GM12801 (cell line): ENCODE data around the gene SVOPL.

ENCODE experiments used
- TF ChIP-seq, protein P1 (sequence below): IDR thresholded peaks from one replicate; pipeline ENCODE4 v1.5.1; 2011; ENCODE audit warnings: control low read depth; ENCODE audit not compliant: insufficient read length; ENCODE audit errors: extremely low read depth

The SVOPL gene

DNA sequence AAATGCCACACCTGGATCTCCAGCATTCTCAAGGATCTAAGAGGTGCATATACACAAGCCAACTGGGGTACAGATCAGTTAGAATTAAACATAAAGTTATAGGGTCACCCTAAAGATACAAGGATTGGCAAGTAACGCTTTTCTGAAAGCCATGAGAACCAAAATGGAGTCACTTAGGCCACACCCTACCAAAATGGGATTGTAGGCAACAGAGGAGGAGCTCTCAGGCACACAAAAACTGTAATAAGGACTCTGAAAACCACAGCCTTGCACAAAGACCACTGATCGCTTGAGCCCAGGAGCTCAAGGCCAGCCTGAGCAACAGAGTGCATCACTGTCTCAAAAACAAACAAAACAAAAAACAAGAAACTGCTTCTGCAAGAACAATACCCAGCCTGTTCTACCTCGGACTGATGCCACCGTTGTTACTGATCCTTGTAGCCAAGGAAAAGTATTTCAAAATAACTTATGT lies 35.5 kb downstream of the SVOPL start:
- TF ChIP-seq, protein P1, sequence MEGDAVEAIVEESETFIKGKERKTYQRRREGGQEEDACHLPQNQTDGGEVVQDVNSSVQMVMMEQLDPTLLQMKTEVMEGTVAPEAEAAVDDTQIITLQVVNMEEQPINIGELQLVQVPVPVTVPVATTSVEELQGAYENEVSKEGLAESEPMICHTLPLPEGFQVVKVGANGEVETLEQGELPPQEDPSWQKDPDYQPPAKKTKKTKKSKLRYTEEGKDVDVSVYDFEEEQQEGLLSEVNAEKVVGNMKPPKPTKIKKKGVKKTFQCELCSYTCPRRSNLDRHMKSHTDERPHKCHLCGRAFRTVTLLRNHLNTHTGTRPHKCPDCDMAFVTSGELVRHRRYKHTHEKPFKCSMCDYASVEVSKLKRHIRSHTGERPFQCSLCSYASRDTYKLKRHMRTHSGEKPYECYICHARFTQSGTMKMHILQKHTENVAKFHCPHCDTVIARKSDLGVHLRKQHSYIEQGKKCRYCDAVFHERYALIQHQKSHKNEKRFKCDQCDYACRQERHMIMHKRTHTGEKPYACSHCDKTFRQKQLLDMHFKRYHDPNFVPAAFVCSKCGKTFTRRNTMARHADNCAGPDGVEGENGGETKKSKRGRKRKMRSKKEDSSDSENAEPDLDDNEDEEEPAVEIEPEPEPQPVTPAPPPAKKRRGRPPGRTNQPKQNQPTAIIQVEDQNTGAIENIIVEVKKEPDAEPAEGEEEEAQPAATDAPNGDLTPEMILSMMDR: no peak

DNA sequence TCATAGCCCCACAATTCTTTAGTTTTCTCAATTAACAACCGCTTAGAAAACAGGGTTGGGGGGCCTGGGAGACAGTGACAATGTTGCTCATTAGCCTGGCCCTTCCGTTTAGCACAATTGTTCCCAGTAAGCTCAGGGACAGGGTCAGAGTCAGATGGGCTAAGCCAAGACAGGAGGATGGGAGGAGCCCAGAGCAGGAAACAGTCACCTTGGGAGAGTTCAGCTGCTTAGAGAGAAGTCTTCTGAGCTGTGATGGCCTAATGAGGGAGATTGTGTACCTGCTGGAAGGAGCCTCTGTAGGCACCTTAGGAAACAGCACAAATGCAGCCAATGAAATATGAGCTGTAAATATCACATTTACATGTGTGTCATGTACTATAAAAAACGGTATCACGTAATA lies 35.9 kb downstream of the SVOPL start:
- TF ChIP-seq, protein P1: no peak

DNA sequence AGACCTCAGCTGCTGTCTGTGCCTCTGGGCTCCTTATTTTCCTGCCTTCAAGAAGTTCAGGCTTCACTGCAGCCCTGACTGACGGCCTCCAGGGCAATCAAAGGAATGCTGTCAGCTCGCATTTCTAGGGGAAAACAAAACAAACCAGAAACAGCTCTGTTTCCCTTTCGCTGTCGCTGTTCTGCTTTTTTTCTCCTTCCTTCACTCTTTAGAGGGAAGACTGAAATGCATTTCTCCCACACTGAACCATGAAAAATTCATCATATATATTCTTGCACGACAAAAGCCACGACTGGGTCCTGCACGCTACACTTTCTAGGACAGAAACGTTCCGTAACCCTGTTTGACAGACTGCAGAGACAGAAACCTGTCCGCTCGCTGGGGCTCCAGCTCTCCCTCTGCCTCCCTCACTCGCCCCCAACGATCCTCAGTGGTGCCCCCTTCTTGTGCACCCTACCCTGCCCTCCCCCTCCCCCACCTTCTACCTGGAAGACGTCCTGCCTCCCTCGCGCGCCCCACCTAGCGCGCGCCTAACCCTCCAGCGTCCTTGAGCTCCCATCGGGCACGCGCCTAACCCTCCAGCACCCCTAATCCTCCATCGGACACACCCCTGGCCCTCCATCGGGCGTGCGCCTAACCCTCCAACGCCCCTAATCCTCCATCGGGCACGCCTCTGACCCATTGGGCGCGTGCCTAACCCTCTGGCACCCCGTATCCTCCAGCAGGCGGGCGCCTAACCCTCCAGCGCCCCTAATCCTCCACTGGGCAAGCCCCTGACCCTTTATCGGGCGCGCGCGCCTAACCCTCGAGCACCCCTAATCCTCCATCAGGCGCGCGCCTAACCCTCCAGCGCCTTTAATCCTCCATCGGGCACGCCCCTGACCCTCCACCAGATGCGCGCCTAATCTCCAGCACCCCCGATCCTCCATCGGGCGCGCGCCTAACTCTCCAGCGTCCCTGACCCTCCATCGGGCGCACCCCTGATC lies 37.1 kb downstream of the SVOPL start:
- TF ChIP-seq, protein P1: no peak

DNA sequence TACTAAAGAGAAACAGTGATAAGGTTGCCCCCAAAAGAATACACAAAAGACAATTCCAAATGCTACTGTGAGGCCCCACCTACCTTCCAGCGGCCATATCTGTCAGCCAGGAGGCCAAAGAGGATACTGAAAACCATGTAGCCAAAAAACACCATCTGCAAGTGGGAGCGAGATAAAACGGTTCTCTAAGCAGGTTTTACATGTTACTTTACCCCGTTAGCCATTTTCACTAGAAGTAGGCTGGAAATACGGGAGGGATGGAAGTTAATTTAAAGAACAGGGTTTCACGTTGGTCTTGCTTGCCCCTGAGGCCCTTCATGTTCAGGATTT lies 38.2 kb downstream of the SVOPL start:
- TF ChIP-seq, protein P1: no peak

GRCh38 chr7:138662076-138662990 lies 38.8 kb downstream of the SVOPL start:
- TF ChIP-seq, protein P1: no peak

- TF ChIP-seq, protein P1: no peak
These were observed 40.0 kb downstream of the SVOPL start for GRCh38 chr7:138661069-138661635.

- TF ChIP-seq, protein P1: no peak
These were observed 42.3 kb downstream of the SVOPL start for GRCh38 chr7:138658889-138659288.
